ENCODE results near the gene RNF207.

DNA sequence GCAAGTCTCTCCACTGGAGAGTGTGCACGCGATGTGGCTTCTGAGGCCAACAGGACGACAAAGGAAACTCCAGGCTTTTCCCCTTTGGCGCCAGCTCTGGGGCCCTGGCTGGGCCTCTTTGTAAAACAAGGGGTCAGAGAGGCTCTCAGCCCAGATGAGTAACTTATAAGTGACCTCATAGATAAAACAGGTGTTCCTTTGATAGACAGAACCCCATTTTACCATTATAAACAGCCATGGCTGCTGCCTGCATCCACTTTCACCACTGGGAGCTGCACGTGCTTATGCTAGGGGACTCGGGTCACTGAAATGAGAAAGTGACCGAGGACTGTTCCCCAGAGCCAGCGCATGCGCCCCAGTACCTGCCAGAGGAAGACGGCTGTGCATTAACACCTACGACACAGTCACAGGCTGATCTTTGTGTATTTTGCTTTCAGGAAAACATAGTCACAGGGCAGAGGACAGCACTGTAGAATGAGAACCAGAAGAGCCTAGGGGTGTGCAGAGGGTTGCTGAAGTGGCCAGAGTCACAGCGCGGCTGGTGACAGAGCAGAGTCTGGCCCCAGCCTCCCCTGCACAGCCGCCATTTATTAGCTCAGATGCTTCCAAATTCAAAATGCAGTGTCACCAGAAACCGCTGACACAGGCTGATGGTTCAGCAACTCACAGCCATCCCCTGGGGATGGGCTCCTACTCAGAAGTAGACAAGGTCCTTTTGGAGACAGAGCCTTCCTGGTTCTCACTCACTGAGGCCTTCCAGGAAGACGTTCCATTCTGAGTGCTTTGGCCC lies 12.7 kb downstream of the RNF207 start:
- TF ChIP-seq, protein P1, sequence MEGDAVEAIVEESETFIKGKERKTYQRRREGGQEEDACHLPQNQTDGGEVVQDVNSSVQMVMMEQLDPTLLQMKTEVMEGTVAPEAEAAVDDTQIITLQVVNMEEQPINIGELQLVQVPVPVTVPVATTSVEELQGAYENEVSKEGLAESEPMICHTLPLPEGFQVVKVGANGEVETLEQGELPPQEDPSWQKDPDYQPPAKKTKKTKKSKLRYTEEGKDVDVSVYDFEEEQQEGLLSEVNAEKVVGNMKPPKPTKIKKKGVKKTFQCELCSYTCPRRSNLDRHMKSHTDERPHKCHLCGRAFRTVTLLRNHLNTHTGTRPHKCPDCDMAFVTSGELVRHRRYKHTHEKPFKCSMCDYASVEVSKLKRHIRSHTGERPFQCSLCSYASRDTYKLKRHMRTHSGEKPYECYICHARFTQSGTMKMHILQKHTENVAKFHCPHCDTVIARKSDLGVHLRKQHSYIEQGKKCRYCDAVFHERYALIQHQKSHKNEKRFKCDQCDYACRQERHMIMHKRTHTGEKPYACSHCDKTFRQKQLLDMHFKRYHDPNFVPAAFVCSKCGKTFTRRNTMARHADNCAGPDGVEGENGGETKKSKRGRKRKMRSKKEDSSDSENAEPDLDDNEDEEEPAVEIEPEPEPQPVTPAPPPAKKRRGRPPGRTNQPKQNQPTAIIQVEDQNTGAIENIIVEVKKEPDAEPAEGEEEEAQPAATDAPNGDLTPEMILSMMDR (IDR thresholded peaks at IDR 0.05; ENCODE audit: low read depth, low read length), result no peak
- TF ChIP-seq MAX (IDR thresholded peaks at IDR 0.05; ENCODE audit: low read depth, low read length) (no peak), POLR2A (IDR thresholded peaks at IDR 0.05; ENCODE audit: extremely low read depth, insufficient read length) (no peak), MYC (IDR thresholded peaks at IDR 0.05; ENCODE audit: low read depth, low read length) (no peak)
